SIG-M5 treated with dmso at 0.1 percent for 504 hours (cell line): ENCODE results near the gene NANOGP8.
"Not testable (repeated sequence)": the region's sequence is repeated elsewhere in the genome, so short reads cannot be mapped to it uniquely, and the experiment has no call there.

Source experiments
- DNase-seq: peaks from one replicate; lab custom pipeline; 2025; ENCODE audit not compliant: unreplicated experiment; lab: John Stamatoyannopoulos, UW

The NANOGP8 gene

GRCh38 chr15:35085176-35085919 is at the start of gene NANOGP8:
TSS of gene NANOGP8 (minus strand) at chr15:35085295. CDS start at chr15:35085110, 185 bp downstream.
- DNase-seq = not testable (repeated sequence)

DNA sequence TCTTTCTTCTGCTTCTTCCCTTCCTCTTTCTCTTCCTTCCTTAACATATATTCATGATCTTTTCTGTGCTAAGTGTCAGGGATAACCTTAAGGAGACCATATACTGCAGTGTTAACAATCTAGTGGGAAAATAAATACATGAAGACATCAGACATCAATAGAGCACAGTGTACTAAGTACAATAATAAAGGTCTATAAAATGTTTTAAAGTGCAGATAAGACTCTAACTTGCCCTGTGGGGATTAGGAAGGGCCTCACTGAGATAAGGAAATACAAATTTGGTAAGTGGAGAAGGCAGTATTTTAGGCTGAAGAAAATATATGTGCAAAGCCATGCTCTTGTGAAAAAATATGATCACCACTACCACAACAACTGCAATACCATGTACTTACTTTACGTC is 49.2 kb upstream of the NANOGP8 start:
- DNase-seq = no peak

- no peak for DNase-seq
Observed at GRCh38 chr15:35130245-35130644, 45.1 kb upstream of the NANOGP8 start.

DNA sequence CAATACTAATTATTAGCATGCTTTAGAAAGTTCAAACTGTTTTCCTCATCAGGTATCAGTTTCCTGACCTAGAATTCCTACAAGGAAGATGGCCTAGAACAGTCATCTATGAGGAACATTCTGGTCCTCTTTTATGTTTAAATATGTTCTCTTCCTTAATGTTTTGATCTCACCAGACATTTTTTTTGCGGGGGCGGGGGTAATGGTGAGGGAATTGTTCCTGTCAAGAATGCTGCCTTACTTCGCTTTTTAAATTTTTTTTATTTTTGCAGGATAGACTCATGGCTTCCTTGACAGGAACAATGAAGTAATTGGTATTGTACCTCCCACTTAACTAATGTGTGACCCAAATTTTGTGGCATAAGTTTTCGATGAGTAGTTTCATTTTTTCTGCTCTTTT is 44.3 kb upstream of the NANOGP8 start:
- DNase-seq = no peak

GRCh38 chr15:35127717-35128116 is 42.6 kb upstream of the NANOGP8 start:
- DNase-seq = no peak

GRCh38 chr15:35126236-35126635 is 41.1 kb upstream of the NANOGP8 start:
- no peak for DNase-seq

GRCh38 chr15:35123743-35124142 is 38.6 kb upstream of the NANOGP8 start:
- no peak for DNase-seq

- no peak for DNase-seq
Observed at GRCh38 chr15:35121611-35122359, 36.7 kb upstream of the NANOGP8 start.

DNA sequence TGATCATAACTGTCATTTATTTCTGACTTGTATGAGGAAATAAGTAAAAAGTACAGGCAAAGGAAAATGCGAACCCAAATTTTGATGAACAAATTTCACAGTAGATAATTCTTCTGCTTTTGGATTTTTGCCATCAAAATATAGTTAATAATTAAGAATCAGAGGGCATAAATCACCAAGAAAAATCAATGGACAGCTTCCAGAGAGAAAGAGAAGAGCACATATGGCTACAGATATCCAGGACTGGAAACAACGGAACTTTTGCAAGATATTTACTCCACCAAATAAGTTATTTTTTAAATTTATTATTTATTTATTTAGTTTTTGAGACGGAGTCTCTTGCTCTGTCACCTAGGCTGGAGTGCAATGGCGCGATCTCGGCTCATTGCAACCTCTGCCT is 35.1 kb upstream of the NANOGP8 start:
- no peak for DNase-seq

- no peak for DNase-seq
Observed at GRCh38 chr15:35118960-35119359, 33.9 kb upstream of the NANOGP8 start.

DNA sequence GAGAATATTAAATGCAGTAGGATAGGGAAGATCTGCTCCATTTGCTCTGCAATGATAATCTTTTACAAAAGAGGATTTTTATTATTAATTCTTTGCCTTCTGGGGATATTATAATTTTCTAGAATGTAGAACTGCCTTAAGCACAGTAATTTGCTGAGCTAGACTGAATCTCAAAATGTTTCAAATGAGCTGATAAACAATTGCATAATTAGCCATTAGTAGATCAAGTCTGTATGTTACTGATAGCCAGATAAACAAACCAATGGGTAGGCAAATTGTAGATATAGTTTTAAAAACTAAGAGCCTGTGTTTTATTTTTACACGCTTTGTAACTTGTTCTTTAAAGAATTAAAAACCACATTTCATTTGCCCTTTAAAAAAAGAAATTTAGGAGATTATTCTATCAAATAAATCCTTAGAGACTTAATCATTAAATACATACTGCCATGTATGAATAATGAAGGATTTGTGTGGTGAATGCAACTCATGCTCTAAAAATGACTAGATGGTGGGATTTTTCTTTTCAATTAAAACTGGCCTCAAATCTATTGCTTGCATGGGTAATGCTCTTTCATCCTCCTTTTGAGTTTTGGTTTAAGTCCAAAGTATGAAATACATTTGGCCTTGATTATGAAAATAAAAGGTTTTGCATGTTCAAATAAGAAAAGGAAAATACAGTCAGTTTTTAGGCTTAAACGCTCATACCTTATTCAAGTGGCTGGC is 32.6 kb upstream of the NANOGP8 start:
- DNase-seq = no peak

DNA sequence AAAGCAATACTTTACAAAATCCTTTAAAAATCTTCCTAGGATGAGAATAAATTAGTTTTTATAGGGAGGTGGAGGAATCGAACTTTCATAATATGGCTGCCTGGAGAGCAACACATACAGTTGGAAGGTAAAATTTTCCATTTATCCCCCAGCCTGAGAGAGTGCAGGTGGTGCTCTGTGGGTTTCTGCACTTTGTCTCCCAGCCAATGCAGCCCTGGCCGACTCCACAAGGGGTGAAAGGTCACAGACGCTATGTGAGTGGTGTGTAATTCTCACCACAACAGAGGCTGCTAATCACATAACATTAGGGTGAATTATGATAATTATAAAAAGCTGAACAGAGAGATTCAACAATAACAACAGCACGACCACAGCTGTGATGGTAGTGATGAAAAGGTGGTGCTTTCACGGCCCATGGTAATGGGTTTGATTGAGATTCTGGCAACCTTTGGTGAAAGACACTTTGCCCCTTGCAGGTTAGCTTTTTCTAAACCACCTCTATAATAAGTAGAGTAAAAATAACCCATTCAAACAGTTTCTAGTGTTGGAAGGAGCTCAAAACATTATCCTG is 30.1 kb upstream of the NANOGP8 start:
- no peak for DNase-seq

DNA sequence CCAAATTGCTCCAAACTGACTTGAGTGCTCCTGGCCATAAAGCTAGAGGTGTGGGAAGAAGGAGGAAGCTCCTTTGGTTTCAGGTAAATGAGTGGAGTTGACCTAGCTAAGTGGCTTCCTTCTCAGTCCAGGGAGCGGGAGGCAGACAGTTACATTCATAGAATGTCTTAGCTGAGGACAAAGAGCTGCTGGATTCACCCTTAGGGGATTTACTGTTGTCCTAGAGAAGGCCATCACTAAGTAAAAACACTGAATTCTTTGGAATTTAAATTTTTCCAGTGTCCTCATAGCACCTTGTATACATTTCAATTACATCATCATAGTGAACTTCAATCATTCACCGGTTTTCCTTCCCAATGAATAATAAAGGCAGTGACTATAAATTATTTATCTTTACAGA is 27.3 kb upstream of the NANOGP8 start:
- DNase-seq = no peak

DNA sequence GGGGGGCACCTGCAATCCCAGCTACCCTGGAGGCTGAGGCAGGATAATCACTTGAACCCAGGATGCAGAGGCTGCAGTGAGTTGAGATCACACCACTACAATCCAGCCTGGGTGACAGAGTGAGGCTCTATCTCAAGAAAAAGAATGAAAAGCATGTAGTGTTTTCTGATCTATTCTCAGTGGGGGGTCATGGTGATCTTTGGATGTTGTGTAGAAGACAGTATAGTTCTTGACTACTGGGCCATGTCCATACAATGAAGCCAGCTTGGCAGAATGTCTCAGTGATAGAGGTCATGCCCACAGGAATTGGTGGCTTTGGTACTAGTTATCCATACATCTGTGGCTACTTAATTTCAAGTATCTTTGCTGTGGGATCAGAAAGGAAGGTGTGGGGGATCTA is 26.8 kb upstream of the NANOGP8 start:
- DNase-seq = no peak

DNA sequence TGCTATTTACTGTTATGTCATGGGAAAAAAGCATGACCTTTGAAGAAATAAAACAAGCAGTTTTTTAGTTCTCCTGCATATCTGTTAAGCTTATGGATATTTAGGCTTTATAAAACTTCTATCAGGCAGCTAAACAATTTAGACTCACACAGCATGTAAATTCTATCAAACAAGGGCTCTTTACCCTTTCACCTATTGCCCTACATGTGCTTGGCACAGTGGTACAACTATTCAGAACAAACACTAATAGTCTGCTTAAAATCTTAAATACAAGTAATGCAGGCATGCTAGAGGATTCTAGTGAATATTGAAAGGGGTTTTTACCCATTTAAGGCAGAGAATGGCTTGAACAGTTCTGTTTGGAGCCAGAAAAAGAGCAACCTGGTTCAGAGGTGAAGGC is 23.4 kb upstream of the NANOGP8 start:
- no peak for DNase-seq

GRCh38 chr15:35107561-35107960 is 22.5 kb upstream of the NANOGP8 start:
- DNase-seq = no peak

GRCh38 chr15:35107122-35107521 is 22.0 kb upstream of the NANOGP8 start:
- no peak for DNase-seq

DNA sequence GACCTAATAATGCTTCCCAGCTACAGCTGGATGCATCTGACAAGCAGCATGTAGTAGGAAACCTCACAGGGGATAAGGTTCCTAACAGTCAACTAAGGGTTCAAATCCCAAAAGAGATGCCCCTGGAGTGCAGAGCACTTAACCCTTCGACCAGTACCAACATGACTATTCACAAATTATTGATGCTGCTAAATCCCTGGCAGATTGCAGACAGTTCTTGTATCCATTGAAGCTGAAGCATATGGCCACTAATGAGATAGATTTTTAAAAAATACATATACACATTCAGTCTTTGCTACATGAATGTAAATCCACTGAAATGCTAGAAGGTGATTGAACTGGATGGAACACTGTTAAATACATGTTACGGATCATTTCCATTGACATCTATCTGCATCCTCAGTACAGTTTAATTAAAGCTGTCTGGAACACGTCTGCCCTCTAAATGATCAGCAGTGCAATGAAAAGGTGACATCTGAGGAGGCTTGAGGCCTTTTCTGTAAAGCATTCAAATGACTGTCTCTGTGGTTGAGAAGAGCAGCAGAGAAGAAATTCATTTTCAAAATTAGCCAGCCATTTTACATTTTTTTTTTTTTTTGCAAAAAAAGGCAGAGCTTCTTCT is 19.5 kb upstream of the NANOGP8 start:
- DNase-seq = no peak

DNA sequence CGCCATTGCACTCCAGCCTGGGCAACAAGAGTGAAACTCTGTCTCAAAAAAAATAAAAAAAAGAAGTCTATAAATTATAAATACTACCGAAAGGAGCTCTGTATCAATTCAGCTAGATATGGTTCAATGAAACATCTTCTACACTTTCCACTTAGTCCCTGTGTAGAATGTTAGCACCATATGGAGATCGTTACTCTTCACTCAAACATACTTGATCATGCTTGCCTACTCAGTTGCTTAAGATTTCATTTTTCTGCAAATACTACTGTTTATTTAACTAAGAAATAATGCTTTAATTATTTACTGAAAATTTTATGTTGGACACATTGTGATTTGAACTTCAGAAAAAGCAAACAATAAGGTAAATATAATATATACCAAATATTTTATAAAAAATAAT is 17.1 kb upstream of the NANOGP8 start:
- DNase-seq = no peak

DNA sequence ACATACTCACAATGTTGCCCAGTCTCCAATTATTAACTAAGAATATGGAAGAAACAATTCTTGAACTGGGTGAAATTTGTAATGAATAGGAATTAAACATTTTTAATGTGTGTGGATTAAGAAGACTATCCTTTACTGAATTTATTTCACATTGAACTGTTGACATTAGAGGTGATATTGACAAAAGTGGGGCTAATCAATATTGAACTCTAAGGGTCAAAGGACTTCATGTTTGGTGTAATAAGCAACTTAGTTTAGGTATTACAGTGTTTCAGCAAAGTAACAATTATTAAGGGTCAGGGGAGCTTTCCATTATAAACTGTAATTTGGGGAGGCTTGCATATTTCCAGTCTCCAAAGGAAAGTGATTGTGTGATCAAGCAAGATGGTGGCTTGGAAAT is 16.2 kb upstream of the NANOGP8 start:
- DNase-seq = no peak

DNA sequence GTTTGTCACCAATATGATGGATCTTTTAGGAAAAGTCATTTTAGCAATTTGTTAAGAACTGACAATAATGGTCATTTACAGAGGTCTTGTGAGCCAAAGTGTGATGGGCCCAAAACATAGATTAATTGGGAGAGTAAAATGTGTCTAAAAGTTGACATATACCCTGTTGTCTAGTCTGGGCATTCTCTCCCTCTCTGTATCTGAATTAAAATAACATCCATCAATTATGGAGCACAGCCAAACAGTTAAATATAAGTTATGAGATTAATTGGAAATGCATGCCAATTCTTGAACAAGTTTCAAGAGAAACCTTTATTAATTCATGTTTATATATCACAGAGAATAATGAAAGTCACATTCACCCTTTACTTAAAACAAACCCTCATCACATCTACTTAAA is 13.6 kb upstream of the NANOGP8 start:
- no peak for DNase-seq
